Stimulated activated CD4-positive, alpha-beta T cell treated with anti-CD3 and anti-CD28 coated beads, TNF-alpha, amount 100 ng/mL, for 48 hours (primary cell): ENCODE data around the gene RBM17.
"Not testable (repeated sequence)": the region's sequence is repeated elsewhere in the genome, so short reads cannot be mapped to it uniquely, and the experiment has no call there.

Source experiments
- DNase-seq, 3 donors: peaks; one replicate each; pipeline ENCODE4 v3.0.0-alpha.2; 2020; ENCODE audit warnings: low read depth in 3 of 3

Gene RBM17

DNA sequence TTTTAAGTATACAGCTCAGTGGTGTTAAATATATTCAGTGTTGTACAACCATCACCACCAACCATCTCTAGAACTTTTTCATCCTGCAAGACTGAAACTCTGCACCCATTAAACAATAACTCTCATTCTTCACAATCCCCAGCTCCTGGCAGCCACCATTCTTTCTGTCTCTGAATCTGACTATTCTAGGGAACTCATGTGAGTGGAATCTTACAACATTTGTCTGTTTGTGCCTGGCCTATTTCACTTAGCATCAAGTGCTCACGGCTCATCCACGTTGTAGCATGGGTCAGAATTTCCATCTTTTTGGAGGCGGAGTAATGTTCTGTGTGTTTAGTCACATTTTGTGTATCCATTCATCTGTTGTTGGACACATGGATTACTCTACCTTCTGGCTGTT, 73.1 kb downstream of the RBM17 start:
- no peak for DNase-seq

DNA sequence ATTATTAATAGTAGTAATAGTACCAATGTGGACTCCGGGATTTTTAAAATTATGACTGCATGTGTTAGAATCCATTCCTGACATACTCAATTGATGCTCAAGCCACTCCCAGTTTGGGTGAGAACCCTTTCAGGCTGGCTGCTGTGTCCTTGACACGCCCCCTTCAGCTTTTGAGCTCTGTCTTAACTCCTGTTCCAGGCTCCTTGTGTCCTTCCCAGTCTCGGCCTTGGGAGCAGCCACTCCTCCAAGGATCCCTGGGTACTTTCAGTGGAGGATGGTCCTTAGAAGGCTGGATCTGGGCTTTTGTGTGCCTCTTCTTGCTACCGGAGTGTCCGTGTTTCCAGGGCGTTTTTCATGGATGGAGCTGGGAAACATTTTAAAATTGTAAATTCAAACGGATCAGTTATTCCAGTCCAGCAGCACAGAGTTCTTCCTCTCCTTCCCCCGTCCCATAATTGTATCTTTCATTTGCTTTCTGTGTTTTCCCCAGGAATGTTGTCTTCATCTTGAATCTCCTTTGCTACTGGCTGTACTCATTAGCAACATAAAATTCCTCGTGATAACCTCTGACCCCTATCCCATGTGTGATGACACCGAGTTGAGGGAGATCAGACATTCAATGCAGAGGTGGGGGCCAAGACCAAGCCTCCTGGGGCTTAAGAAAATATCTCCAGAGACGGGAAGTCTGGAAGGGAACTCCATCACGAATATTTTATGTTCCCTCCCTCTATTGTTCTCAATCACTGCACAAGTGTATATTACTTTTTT, 73.9 kb downstream of the RBM17 start:
- DNase-seq: no peak

DNA sequence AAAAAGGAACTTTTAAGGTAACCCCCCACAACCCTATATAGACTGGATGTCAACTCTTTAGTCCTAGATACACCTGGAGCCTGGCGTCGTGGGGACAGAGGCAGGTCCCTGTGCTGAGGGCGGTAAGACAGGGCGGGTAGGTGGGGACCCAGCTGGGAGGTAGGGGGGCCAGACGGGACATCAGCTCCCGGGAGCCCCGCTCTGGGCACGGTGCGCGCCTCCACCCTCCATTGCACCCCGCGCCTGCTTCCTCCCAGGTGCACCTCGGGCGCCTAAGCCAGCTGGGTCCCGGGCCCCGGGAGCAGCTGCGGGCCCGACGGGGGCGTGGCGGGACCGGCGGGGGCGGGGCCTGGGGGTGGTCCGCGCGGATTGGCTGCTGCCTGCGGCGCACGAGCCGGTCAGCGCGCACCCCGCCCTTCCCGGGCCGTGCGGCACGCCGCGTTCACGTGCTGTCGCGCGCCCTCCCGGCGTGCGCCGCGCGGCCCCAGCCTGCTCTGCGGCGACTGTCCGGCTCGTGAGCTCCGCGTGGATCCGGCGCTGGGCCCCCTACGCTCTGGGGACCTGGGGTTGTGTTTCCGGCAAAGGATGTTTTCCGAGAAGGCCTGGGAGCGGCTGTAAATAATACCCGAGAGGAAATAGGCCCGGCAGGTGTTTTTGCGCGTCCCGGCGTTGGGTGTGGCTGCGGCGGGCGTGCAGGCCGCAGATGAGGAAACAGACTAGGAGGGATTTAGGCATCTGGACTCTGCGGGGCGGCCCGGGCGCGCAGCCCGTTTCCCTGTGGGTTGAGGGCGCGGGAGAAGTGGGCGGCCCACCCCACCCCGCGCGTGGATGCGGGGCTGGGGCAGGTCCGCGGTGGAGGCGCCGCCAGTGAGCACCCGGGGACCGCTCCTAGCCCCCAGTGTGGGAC, 74.8 kb downstream of the RBM17 start:
- DNase-seq: peak; percentile 83 to 88 (median 86)

GRCh38 chr10:6164271-6165095, 75.6 kb downstream of the RBM17 start:
- DNase-seq: no peak

- DNase-seq: no peak
Observed at GRCh38 chr10:6165221-6165725, 76.4 kb downstream of the RBM17 start.

- DNase-seq: not testable (repeated sequence)
Observed at GRCh38 chr10:6165933-6166332, 77.1 kb downstream of the RBM17 start.
